ENCODE data around the gene FICD.
"Not testable (repeated sequence)": the region's sequence is repeated elsewhere in the genome, so short reads cannot be mapped to it uniquely, and the experiment has no call there.

FICD gene

DNA sequence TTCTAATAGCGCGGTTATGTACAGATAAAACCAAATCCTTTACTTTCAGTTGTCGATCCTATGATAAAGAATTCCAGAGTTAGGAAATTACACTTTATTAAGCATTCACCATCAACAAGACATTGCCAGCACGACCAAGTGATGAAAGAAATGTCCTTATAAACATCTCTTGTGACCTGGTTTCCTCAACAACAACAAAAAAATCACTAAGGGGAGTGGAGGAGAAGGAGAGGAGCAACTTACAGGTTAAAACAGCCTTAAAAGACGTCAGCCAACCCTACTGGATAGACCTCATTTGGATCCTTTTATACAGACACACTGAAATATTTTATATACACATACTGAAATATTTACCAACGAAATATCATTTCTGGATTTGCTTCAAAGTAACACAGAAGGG lies 23.1 kb downstream of the FICD start:
- no peak for DNase-seq (ENCODE audit: low spot score)

DNA sequence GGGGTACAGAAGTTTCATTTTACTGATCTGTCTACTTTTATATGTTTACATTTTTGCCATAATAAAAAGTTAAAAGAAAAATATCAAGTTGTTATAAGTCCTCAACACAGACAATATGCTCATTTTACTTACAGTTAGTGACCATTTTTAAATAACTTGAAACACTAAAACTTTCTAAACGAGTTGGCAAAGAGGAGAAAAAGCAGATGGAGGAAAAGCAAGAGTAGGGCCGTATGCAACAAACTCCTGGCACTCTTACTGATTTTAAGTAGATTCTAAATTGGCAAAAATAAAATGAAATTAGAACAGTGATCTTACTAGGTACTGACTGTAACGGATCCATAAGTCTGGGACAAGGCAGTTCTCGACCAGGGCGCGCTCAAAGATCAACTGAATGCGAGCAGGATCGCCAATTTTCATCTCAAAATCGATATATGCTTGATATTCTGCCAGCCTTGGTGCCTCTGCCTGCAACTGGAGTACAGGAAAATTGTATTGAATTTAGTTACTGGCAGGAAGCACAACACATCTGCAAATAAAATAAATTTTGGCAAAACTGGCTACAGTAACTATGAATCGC lies 23.6 kb downstream of the FICD start:
- no peak for DNase-seq (ENCODE audit: low spot score)

DNA sequence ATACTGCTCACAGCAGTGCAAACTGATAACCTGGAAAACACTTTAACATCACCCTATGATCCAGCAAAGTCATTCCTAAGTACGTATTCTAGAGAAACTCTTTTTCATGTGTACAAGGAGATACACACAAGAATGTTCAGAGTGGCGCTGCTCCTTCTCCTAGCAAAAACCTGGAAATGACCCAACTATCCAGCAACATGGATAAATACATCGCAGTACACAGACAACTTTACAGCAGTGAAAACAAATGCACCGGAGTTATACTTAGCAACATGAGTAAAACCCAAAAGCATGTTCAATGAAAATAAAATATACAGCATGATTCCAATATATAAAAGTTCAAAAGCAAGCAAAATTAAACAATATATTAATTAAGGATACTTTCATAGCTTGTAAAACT lies 27.2 kb downstream of the FICD start:
- DNase-seq (ENCODE audit: low spot score): no peak

DNA sequence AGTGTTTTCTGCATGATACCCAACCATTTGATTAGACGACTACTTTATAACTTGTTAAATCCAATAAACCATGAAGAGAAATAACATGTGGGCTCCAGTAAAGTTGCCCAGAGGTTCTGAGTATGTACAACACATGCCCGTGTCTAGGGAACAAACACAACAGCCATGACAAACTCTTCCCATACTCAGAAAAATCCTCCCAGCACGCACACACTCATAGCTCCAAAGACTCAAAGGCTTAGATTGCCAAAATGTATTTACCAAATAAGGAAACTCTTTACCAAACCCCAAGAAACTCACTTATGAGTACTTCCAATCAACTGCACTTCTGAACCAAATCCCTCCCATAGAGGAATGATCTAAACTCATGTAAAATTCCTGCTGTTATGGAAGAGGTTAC lies 28.6 kb downstream of the FICD start:
- no peak for DNase-seq (ENCODE audit: low spot score)

DNA sequence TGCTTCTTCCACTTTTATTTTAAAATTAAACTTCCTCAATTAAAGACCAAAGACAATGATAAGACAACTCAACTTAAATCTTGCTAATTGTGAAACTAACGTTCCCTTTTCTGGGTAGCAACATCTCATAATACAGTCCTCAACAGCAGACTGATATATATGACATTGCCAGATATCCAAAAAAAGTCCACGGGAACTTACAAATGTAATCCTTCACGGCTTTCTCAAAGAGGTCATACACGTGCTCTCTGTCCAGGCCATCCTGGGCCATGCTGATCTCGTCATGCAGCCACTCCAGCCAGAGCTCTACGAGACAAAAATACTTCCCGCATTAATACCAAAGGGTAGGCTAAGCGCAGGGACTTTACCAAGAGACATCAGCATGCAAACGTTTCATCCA lies 32.6 kb downstream of the FICD start:
- DNase-seq (ENCODE audit: low spot score): no peak

DNA sequence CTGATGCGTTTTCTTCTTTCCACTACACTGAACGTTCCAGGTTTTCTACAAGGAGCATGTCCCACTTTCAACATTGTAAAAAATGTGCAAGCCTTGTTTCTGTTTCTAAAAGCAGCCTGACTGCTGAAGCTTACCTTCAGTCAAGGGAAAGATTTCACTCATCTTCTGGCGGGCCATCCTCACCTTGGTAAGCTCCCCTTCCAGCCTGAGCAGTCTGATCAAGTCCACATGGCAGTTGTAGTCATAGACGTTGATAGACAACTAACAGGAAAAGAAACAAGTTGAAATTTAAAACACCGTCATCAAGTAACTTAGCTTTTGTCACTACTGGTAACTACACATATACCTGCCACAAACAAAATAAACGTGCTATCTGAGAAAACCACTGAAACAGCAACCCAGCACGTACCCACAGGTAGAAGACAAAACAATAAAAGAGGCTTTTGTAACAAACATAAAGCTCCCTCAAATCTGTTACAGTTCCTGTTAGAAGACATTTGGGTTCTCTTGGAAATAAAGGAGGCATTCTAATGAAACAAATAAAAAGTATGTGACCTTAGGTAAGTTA lies 34.0 kb downstream of the FICD start:
- no peak for DNase-seq (ENCODE audit: low spot score)

DNA sequence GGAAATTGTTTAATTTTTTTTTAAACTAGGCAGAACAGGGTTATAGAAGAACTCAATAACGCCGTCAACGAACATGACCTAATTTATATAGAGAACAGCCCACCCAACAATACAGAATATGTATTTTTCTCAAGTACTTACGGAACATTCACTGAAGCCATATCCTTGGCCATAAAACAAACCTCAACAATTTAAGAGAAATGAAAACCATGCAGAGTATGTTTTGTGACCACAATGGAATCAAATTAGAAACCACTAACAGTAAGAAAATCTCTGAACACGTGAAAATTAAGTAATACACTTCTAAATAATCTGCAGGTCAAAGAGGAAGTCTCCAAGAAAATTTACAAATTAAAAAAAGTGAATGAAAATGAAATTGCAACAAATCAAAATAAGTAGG lies 36.5 kb downstream of the FICD start:
- no peak for DNase-seq (ENCODE audit: low spot score)

DNA sequence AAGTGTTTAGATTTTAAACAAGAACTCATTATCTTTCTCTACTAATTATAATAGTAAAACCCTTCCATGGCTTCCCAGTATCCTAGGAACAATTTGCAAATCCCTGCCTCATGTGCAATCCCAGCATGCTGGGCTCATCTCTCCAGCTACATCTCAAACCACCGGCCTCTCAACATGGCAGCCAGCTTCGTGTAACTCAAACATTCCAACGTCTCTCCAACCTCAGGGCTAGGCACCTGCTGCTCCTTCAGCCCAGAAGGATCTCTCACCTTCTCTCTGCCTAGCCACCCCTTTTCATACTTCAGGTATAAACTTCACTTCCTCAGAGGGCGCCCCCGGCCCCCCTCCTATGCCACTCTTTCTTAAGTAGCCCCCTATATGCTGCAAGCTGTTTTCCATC lies 38.7 kb downstream of the FICD start:
- no peak for DNase-seq (ENCODE audit: low spot score)

DNA sequence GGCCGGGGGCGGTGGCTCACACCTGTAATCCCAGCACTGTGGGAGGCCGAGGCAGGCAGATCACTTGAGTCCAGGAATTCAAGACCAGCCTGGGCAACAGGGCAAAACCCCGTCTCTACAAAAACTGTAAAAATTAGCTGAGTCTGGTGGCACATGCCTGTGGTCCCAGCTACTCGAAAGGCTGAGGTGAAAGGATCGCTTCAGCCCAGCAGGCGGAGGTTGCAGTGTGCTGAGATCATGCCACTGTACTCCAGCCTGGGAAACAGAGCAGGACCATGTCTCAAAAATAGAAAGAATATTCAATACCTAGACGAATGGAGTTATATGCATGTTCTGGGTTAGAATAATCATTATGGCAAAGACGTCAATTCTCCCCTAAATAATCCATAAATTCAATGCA lies 40.3 kb downstream of the FICD start:
- DNase-seq (ENCODE audit: low spot score): not testable (repeated sequence)

DNA sequence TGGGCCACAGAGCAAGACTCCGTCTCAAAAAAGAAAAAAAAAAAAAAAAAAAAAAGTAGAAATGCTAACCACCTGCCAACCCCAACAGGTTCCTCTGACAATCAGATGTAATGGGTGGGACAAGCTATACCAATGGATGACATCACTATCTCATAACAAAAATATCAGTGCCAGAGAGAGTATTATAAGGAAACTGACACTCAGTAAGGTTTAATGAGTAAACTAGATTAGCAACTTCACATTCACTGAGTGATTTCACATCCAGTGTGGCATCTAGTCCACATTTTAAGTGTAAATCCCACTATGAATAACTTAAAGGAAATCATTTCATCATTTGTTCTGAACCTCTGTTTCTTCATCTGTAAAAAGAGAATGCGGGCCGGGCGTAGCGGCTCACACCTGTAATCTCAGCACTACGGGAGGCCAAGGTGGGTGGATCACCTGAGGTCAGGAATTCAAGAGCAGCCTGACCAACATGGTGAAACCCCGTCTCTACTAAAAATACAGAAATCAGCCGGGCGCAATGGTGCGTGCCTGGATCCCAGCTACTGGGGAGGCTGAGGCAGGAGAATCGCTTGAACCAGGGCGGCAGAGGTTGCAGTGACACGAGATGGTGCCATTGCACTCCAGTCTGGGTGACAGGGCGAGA lies 44.1 kb downstream of the FICD start:
- no peak for DNase-seq (ENCODE audit: low spot score)

DNA sequence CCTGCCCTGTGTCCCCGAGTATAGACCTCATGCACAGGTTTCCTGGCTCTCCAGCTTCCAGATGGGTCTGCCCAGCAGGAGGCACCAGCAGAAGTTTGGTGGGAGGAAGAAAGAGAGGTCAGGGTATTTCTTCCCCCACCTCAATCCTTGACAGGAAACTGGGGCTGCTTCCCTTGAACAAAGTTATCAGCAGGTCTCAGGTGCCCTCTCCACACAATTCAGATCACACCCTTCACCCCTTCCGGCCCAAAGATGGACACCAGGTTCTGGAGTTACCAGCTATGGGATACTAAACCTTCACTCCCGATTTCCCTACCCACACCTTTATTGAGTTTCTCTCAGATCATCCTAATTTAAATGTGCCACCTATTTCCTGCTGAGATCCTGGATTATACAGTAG lies 44.7 kb downstream of the FICD start:
- DNase-seq (ENCODE audit: low spot score): no peak

DNA sequence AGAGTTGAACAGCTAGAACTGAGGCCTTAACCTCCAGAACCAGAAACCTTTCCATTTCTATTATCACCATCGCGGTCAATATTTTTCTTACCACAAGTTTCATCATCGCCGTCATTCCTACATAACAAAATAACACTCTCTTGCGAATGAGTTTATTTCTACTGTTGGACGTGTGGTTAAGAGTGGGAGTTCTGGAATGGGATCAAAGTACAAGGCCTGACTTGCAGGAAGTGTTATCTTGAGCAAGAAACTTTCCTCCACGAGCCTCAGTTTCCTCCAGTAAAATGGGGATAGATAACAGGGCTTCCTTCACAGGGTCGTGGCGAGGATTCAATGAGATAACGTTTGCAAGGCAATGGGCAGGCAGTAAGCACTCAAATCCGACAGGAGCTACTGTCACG lies 45.2 kb downstream of the FICD start:
- peak; percentile 26 for DNase-seq (ENCODE audit: low spot score)

DNA sequence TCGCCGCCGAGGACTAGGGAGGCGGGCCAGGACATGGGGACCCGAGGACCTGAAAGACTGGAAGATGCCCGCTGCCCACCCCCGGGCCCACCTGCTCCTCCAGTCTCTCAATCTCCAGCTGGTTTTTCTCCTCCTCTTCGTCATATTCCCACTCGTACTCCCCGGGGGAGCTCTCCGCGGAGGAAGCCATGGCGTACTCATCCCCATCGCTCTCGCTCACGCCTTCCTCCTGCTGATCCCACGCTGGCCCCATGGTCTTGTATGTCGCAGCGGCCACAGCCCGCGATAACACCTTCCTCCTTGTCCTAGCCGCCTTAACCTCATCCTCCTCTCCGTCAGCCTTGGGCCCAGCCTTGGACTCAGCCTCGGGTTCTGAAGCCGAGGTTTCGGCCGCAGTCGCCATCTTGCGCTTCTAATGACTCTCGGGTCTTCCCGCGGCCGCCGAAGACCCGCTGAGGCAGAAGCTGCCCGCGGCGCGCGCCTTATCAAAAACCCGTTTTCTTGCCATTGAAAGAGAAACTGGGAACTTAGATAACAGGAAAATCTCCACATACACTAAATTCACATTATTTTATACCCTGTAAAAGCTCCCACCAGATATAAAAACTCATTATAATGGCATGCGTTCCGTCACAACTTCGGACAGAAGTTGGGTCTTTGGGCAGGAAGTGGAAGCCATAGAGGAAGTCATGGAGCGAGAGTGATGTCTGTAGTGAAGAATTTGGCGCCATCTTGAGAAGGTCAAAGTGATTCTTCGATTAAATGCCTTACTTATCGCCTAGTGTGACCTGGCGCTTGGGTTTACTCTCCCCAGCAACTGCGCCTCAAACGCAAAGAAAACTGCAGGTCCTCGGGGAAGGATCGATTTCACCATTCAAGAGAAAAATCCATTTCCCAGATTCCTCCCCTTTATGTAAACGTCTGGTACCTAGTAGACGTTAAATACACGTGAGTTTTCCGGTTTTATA lies 46.0 kb downstream of the FICD start, which contains the start of gene SART3:
Gene SART3 (minus strand): TSS at position 422 of the 968 bp plus-strand sequence. CDS start 19 bp downstream, at position 403.
- peak; percentile 95 for DNase-seq (ENCODE audit: low spot score)

DNA sequence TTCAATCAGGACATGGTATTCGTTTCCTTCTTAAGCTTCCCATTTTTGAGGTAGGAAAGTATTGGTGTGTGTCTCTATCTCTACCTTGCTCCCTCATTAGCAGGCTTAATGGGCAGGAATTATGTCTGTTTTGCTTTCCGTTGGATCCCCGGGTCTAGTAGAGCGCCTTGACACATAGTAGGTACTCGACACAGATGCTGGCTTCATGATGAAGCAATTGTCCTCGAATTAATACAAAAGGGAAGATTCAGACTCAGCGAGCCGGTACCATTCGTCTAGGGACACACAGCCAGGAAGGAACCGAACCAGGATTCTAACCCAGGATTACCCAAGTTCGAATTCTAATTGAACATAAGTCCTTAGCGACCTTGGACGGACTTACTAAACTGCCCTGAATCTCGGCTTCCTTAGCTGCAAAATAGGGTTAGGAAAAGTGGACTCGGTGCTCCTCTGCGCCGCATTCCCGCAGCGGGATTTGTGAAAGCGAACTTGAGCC lies 46.8 kb downstream of the FICD start:
- DNase-seq (ENCODE audit: low spot score): no peak

DNA sequence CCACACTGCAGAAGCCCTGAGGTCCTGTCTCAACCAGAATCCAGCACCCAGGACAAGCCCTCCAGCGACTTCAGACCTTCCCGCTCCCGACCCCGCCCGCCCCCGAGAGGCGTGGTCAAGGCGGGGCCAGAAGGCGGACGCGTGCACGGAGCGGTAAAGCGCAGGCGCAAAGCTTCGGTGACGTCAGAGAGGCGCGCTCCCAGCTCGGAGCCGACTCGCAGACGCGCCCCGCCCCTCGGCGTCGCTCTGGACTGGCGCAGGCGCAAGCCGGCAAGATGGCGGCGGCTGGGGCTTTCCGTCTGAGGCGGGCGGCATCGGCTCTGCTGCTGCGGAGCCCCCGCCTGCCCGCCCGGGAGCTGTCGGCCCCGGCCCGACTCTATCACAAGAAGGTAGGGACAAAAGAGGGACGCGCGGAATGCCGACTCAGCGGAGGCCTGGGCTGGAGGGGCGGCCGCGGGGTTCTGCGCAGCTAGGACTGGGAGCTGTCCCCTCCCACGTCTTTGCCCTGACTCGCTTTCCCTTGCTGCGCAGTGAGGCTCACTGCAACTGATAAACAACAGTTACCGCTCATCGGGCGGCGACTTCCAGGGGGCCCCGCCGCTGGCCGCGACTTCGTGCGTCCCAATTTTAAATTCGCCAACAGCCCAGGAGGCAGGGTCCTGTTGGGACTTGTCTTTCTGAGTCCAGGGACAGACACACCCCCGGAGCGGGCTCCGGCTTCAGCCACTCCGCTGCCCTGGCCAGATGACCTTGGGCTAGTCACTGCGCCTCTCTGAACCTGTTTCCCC lies 47.5 kb downstream of the FICD start, which contains the start of gene ISCU:
Gene ISCU (plus strand): TSS at position 249 of the 788 bp plus-strand sequence. CDS start 27 bp downstream, at position 276.
- peak; percentile 98 for DNase-seq (ENCODE audit: low spot score)

DNA sequence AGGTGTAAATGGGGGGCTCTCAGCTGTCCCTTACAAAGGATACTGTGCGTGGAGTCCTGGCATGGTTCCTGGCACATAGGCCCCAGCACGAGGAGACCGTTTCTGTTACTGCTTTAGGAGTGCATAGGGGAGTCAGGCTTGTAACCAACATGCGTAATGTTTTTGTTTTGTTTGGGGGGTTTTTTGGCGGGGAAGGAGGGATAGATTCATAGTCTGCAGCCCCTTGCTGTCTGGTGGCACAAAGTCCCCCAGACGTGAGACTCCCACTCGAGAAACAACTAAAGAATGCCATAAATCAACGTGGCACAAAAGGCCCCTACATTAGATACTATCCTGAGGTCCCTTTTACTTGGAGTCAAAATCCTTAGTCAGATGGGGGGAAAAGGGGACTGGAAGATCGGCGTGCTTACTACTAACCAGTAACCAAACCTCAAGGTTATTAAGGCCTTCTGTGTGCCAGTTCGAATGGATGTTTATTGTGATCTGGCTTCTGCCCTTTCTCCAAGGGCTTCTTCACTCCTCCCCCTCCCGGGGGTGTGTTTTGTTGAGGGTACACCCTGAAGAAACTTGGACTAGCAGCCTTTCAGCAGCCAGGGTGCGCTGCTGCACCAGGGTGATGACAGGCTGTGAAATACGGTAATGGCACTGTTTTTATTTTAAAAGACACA lies 48.2 kb downstream of the FICD start:
- peak; percentile 94 for DNase-seq (ENCODE audit: low spot score)

DNA sequence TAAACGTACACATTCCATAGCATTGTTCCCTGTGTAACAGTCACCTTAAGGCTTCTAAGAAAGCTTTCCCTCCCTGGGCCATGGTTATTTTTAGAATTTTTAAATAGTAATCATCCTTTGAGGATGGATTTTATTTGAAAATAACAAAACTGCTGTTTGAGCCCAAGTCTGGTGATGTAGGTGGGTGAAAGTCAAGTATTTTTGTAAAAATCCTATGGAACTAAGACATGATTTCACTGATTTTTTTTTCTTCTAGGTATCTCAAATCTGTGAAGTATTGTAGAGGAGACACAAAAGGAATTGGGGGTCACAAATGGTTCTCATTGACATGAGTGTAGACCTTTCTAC lies 48.7 kb downstream of the FICD start:
- DNase-seq (ENCODE audit: low spot score): no peak

DNA sequence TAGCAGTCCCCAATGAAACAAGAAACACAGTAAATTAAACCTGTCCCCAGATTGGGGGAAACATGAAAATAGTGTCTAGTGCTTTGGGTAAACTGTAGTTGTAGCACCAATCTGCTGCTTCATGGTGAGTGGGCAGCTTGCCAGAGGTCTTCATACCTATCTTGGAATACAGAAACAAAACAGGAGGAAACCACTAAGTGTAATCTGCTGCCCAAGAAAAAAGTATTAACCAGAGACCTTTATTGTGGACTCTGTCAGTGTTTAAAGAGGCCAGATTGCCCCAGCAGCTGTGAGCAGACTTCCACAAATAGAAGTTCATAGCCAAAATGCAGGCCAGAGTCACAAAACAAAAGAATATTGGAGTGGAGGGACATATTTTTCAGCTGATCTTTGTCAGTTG lies 49.6 kb downstream of the FICD start:
- peak; percentile 88 for DNase-seq (ENCODE audit: low spot score)

DNA sequence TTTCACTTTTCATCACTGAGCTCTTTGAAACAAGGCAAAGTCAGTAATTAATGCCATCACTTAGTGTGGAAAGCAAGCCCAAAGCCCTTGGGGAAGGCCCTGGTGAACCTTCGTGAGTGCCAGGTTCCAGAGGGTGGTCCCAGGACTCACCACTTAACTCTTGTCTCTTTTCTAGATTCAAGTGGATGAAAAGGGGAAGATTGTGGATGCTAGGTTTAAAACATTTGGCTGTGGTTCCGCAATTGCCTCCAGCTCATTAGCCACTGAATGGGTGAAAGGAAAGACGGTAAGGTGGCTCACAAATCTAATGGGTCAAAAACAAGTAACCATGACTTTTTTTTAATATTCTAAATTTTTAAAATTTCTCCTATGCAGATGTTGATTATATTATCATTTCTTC lies 50.1 kb downstream of the FICD start:
- DNase-seq (ENCODE audit: low spot score): no peak

DNA sequence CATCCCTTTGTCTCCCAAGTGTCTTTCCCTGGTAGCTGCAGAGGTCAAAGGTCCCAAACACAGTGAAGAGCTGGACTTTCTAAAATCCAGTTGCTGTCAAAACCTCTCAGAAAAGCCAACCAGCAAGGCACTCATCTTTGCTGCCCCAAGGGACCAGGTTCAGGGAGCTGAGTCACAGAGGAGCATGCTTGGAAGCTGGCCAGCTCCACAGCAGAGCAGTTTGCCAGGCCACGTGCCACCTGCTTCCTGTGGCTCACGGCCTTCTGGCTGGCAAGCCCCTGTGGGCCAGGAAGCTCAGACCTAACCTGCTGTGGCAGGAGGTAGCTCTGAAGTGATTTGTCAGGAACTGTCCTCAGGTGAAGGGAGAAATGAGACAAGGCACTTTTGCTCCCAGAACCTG lies 50.9 kb downstream of the FICD start:
- peak; percentile 90 for DNase-seq (ENCODE audit: low spot score)

DNA sequence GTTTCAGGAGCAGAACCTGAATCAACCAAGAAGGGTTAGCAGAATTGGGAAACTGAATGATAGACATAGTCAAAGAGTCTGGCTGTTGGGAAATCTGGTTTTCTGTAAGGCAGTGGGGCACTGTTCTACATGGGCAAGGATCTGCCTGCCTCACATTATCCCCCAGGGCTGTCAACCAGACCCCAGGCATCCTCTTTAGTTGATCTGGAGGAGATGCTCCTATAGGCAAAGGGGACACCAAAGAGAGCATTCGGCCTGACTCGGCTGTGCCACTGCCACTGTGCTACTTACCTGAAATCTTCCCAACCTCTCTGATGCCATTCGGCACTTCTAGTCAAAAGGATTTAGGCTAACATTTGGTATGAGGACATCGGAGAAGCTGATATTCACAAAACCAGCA lies 51.4 kb downstream of the FICD start:
- no peak for DNase-seq (ENCODE audit: low spot score)
